GM13977 (cell line): ENCODE measurements around the gene MRAS.

ENCODE experiments used
- DNase-seq: peaks from one replicate; pipeline ENCODE4 v3.0.0; 2012; ENCODE audit warnings: low spot score
- in situ Hi-C: fragments of 300-500 bp; cut with MboI; formaldehyde crosslinking; loops from one replicate; pipeline ENCODE4 v1.12.0; 2022; ENCODE audit warnings: low sequenced_read_pairs, low pct_unique_long_range_greater_than_20kb, mixed read lengths, inconsistent platforms; ENCODE audit not compliant: unreplicated experiment
- TF ChIP-seq, protein P1 (sequence below): IDR thresholded peaks from 2 replicates; pipeline ENCODE4 v1.5.1; 2012; ENCODE audit warnings: mild to moderate bottlenecking, control low read depth; ENCODE audit not compliant: insufficient read depth; ENCODE audit errors: extremely low read depth, missing control alignments

Gene MRAS

DNA sequence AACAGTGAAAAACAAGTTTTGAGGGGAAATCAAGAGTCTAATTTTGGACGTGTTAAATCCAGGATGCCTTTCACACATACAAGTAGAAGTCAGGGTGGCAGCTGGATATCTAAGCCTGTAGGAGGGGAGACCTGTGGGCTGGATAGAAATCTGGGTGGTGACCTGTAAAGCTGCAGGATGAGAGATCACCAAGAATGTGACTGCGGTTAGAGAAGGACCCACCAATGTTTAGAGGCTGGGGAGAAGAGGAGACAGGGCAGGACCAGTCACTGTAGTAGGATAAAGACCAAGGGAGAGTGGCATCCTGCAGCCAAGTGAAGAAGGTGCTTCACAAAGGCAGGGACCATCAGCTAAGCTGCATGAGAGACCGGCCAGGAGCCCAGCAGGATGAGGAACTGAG is 36.2 kb downstream of the MRAS start:
- in situ Hi-C loops: no loop called here
- DNase-seq: no peak
- TF ChIP-seq, protein P1, sequence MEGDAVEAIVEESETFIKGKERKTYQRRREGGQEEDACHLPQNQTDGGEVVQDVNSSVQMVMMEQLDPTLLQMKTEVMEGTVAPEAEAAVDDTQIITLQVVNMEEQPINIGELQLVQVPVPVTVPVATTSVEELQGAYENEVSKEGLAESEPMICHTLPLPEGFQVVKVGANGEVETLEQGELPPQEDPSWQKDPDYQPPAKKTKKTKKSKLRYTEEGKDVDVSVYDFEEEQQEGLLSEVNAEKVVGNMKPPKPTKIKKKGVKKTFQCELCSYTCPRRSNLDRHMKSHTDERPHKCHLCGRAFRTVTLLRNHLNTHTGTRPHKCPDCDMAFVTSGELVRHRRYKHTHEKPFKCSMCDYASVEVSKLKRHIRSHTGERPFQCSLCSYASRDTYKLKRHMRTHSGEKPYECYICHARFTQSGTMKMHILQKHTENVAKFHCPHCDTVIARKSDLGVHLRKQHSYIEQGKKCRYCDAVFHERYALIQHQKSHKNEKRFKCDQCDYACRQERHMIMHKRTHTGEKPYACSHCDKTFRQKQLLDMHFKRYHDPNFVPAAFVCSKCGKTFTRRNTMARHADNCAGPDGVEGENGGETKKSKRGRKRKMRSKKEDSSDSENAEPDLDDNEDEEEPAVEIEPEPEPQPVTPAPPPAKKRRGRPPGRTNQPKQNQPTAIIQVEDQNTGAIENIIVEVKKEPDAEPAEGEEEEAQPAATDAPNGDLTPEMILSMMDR: no peak

DNA sequence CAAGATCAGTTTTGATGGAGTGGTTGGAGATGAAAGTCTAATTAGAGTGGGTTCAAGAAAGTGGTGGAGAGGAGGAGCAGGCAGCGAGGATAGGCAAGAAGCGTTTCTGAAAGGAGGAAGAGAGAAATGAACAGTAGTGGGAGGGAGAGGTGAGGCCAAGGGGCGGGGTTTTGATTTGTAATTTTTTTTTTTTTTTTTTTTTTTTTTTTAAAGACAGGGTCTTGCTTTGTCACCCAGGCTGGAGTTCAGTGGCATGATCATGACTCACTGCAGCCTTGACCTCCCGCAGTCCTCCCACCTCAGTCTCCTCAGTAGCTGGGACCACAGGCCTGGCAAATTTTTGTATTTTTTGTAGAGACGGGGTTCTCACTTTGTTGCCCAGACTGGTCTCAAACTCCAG is 36.6 kb downstream of the MRAS start:
- DNase-seq: no peak
- in situ Hi-C loops: no loop called here
- TF ChIP-seq, protein P1: no peak

DNA sequence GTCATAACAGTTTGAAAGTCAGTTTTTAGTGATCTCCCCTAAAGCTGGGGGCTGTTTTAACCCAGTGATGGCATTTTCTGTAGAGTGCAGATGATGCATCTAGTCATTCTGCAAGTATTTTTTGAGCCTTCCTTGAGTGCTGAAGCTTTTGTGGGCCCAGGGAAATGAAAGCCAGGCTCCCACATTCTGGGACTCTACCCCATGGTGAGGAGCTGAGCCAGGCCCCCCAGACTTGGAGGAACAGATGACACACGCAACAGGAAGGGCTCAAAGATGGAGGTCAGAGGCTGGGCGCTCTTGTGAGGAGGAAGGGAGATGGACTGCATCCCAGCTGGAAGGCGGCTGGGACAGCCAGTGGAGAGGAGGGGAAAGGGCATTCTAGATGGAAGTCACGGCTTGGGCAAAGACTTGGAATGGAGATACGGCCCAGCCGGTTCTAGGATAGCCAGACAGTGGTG is 40.8 kb downstream of the MRAS start:
- in situ Hi-C loops: no loop called here
- TF ChIP-seq, protein P1: no peak
- DNase-seq: no peak

DNA sequence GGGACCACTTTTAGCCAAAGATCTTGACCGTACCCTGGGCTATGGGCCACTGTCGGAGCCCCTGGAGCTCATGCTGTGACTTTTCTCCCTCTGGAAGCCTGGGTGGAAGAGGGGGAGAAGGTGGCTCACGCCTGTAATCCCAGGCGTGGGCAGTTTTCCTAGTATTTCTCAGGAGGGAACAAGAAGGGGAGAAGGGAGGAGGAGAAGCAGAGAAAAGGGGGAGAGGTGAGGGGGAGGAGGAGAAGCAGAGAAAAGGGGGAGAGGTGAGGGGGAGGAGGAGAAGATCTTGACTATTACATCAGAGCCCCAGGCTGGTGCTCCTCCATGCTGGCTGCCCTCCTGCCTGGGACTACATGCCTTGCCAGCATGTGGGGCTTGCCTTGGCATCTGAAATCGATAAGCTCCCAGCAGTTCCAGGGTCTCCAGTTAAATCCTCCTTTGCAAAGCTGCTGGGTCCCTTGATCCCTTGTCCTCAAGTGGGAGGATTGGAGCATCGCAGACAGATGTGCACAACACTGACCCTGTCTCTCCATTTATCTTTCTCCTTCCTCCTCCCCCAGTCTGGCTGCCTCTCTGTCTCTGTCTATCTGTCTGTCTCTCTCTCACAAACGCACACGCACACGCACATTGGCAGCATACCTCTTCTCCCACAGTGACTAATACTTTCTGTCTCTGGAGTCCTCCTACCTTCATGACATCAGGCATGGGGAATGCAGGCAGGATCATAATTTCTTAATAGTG is 41.6 kb downstream of the MRAS start:
- no peak for DNase-seq
- in situ Hi-C loops: no loop called here
- TF ChIP-seq, protein P1: no peak

DNA sequence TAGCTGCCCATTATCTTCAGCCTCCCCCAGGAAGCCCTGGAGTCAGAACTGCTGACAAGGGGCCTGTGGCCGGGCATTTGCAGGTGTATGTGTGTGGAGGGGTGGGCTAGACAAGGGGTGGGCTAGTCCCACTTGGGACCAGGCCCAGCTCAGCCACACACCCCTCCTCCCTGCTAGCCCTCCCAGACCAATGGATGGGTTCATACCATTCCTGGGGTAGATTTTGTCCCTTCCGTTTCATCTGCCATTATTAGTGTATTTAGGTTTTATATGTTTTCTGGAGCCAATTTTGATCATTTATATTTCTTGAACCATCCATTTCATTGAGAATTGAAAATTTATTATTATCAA is 42.2 kb downstream of the MRAS start:
- TF ChIP-seq, protein P1: no peak
- DNase-seq: no peak
- in situ Hi-C loops: no loop called here

DNA sequence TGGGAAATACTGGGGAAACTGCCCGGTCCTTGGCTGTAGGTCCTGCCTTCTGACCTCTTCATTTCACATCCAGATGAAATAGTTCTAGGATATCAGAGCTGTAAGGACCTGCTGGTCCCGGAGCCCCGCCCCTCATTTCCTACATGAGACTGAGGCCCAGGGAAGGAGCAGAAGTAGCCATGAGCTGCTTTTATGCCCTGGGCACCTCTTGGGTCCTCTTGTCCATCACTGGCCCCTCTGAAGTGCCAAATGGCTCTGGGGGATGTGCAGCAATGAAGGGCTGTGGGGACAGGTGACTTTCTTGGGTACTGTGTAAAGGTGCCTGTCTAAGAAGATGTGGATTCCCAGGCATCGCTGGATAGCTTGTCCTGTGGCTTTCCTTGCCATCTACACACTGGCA is 45.8 kb downstream of the MRAS start:
- in situ Hi-C loops: no loop called here
- TF ChIP-seq, protein P1: no peak
- no peak for DNase-seq

DNA sequence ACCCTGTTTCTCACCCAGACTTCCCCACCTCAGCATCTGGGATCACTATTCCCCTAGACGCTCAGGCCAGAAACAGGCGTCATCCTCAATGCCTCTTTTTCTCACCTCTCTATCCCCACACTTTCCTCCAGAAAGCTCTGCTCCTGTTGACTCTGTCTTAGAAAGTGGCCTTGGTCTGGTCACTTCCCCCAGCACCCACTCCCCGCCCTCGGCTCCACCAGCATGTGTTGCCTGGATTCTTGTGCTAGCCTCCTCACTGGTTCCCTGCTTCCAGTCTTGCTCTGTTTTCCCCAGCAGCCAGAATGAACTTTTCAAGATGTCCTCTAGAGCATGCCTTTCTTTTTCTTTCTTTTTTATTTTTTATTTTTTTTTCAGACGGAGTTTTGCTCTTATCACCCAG is 46.3 kb downstream of the MRAS start:
- no peak for DNase-seq
- in situ Hi-C loops: no loop called here
- TF ChIP-seq, protein P1: no peak
